ENCODE measurements around the gene APOBR.

Gene APOBR

GRCh38 chr16:28532940-28533647, 38.7 kb downstream of the APOBR start:
- H3K4me3 ChIP-seq (ENCODE audit: low read length): no peak overlapping the region
- H3K27ac ChIP-seq (ENCODE audit: low read depth, low read length): no peak overlapping the region
- no peaks in the 10 kb centered on the region for H3K9me3 ChIP-seq (ENCODE audit: control insufficient read depth, insufficient read depth, low read length)
- no peak overlapping the region for H3K4me2 ChIP-seq (ENCODE audit: low read length)
- TF ChIP-seq CTCF (IDR thresholded peaks at IDR 0.05; ENCODE audit: low read depth, low read length, poor library complexity, severe bottlenecking) (no peak), EZH2phosphoT487 (IDR thresholded peaks at IDR 0.05; ENCODE audit: borderline replicate concordance, low read length) (no peak)
- H3K79me2 ChIP-seq (ENCODE audit: control insufficient read depth, low read length): no peaks in the 10 kb centered on the region
- H3K4me1 ChIP-seq (ENCODE audit: control insufficient read depth, low read length): no peaks in the 10 kb centered on the region
- H3K9me2 ChIP-seq (replicated peaks; ENCODE audit: control insufficient read depth, low read length): no peaks in the 10 kb centered on the region
- H4K20me1 ChIP-seq (ENCODE audit: control insufficient read depth, insufficient read depth, low read depth, low read length): no peaks in the 10 kb centered on the region
- H3F3A ChIP-seq (ENCODE audit: control insufficient read depth, insufficient read depth): no peaks in the 10 kb centered on the region
- no peaks in the 10 kb centered on the region for H3K36me3 ChIP-seq (ENCODE audit: control insufficient read depth, low read length)
- H3K27me3 ChIP-seq (ENCODE audit: control insufficient read depth, low read length): peaks cover 20% of the 10 kb centered on the region

GRCh38 chr16:28534542-28535373, 40.3 kb downstream of the APOBR start:
- Histone ChIP-seq H4K20me1 (ENCODE audit: control insufficient read depth, insufficient read depth, low read depth, low read length) (no peaks in the 10 kb centered on the region), H3K36me3 (ENCODE audit: control insufficient read depth, low read length) (no peaks in the 10 kb centered on the region), H3K79me2 (ENCODE audit: control insufficient read depth, low read length) (no peaks in the 10 kb centered on the region), H3K4me2 (ENCODE audit: low read length) (no peak overlapping the region), H3K9me2 (replicated peaks; ENCODE audit: control insufficient read depth, low read length) (no peaks in the 10 kb centered on the region), H3K4me1 (ENCODE audit: control insufficient read depth, low read length) (no peaks in the 10 kb centered on the region), H3K9me3 (ENCODE audit: control insufficient read depth, insufficient read depth, low read length) (no peaks in the 10 kb centered on the region), H3K27ac (ENCODE audit: low read depth, low read length) (no peak overlapping the region), H3K27me3 (ENCODE audit: control insufficient read depth, low read length) (peaks cover 17% of the 10 kb centered on the region), H3K4me3 (ENCODE audit: low read length) (no peak overlapping the region), H3F3A (ENCODE audit: control insufficient read depth, insufficient read depth) (no peaks in the 10 kb centered on the region)
- TF ChIP-seq CTCF (IDR thresholded peaks at IDR 0.05; ENCODE audit: low read depth, low read length, poor library complexity, severe bottlenecking) (no peak), EZH2phosphoT487 (IDR thresholded peaks at IDR 0.05; ENCODE audit: borderline replicate concordance, low read length) (no peak)

- no peaks in the 10 kb centered on the region for H3K79me2 ChIP-seq (ENCODE audit: control insufficient read depth, low read length)
- H3K9me2 ChIP-seq (replicated peaks; ENCODE audit: control insufficient read depth, low read length): no peaks in the 10 kb centered on the region
- no peak overlapping the region for H3K27ac ChIP-seq (ENCODE audit: low read depth, low read length)
- H3F3A ChIP-seq (ENCODE audit: control insufficient read depth, insufficient read depth): no peaks in the 10 kb centered on the region
- H3K4me3 ChIP-seq (ENCODE audit: low read length): no peak overlapping the region
- no peaks in the 10 kb centered on the region for H3K36me3 ChIP-seq (ENCODE audit: control insufficient read depth, low read length)
- no peaks in the 10 kb centered on the region for H3K4me1 ChIP-seq (ENCODE audit: control insufficient read depth, low read length)
- H3K27me3 ChIP-seq (ENCODE audit: control insufficient read depth, low read length): peaks cover 14% of the 10 kb centered on the region
- no peaks in the 10 kb centered on the region for H3K9me3 ChIP-seq (ENCODE audit: control insufficient read depth, insufficient read depth, low read length)
- H3K4me2 ChIP-seq (ENCODE audit: low read length): no peak overlapping the region
- TF ChIP-seq CTCF (IDR thresholded peaks at IDR 0.05; ENCODE audit: low read depth, low read length, poor library complexity, severe bottlenecking) (no peak), EZH2phosphoT487 (IDR thresholded peaks at IDR 0.05; ENCODE audit: borderline replicate concordance, low read length) (no peak)
- no peaks in the 10 kb centered on the region for H4K20me1 ChIP-seq (ENCODE audit: control insufficient read depth, insufficient read depth, low read depth, low read length)
Measured at GRCh38 chr16:28537076-28537475, 42.6 kb downstream of the APOBR start.
